ENCODE data around the gene PIGT. TPM values are rescaled to one million over a fixed set of nuclear protein-coding genes. Genes with fewer than 3 reads are reported as not detected.

PIGT gene
- total RNA-seq, 6 donors from 2014 or later = 49.9 to 86.3 (median 63.0) TPM

- Histone ChIP-seq H3K4me1 (peaks cover 21 to 58% (median 36%) of the 10 kb centered on the region in 4 donors), H3K27ac (peak overlapping the region; percentile 13 to 59 (median 36)), H3K27me3 (no peaks in the 10 kb centered on the region), H3K36me3 (peaks cover 7 to 34% (median 20%) of the 10 kb centered on the region in 4 donors), H3K9me3 (no peaks in the 10 kb centered on the region), H3K4me3 (no peak overlapping the region)
- DNase-seq (no peak), ATAC-seq (ENCODE audit: low FRiP score in 2 of 2) (peak in 1 of 2 donors; percentile 33)
- no peak for TF ChIP-seq EP300 (IDR thresholded peaks at IDR 0.05)
- TF ChIP-seq, protein P1, sequence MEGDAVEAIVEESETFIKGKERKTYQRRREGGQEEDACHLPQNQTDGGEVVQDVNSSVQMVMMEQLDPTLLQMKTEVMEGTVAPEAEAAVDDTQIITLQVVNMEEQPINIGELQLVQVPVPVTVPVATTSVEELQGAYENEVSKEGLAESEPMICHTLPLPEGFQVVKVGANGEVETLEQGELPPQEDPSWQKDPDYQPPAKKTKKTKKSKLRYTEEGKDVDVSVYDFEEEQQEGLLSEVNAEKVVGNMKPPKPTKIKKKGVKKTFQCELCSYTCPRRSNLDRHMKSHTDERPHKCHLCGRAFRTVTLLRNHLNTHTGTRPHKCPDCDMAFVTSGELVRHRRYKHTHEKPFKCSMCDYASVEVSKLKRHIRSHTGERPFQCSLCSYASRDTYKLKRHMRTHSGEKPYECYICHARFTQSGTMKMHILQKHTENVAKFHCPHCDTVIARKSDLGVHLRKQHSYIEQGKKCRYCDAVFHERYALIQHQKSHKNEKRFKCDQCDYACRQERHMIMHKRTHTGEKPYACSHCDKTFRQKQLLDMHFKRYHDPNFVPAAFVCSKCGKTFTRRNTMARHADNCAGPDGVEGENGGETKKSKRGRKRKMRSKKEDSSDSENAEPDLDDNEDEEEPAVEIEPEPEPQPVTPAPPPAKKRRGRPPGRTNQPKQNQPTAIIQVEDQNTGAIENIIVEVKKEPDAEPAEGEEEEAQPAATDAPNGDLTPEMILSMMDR (IDR thresholded peaks at IDR 0.05) = no peak
- TF ChIP-seq POLR2A (IDR thresholded peaks at IDR 0.05) = no peak
- TF ChIP-seq POLR2AphosphoS5 (IDR thresholded peaks at IDR 0.05) = no peak
- 50 to 54% methylated on average over 6 of the region's 6 CpGs for WGBS, 2 donors
These were observed 47.5 kb upstream of the PIGT start for GRCh38 chr20:45368221-45368980.

DNA sequence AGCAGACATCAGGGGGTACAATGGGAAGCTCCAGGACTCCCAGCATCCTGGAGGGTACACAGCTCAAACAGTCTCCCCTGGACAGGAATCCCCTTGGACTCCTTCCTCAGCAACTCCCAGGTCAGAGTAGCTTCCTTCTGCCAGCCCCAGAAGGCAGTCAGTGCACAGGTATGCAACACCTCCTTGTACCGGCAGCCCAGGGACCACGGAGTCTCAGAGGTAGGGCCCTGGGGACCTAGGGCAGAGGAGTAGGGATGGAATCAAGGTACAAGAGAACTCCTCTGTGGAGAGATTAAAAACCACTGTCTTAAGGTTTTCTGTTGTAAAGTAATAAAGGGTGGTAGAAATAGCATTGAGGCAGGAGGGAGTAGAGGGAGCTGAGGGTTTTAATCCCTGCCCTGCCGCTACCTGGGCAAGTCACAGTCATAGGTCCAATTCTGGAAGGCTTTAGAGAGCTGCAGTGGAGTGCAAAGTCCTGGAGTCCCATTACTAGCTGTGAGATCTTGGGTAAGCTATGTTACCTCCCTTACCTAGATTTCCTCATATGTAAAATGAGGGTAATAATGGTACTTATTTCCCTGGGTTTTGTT, 45.3 kb upstream of the PIGT start:
- Histone ChIP-seq H3K4me1 (peaks cover 13 to 45% (median 25%) of the 10 kb centered on the region in 4 donors), H3K27me3 (no peaks in the 10 kb centered on the region), H3K27ac (no peak overlapping the region), H3K36me3 (peaks cover 7 to 29% (median 20%) of the 10 kb centered on the region in 4 donors), H3K4me3 (no peak overlapping the region), H3K9me3 (no peaks in the 10 kb centered on the region)
- no peak for DNase-seq
- WGBS, 2 donors = 97 to 100% methylated on average over 3 of the region's 3 CpGs
- TF ChIP-seq, protein P1 (IDR thresholded peaks at IDR 0.05) = no peak
- TF ChIP-seq POLR2A (IDR thresholded peaks at IDR 0.05) (no peak), POLR2AphosphoS5 (IDR thresholded peaks at IDR 0.05) (no peak), EP300 (IDR thresholded peaks at IDR 0.05) (no peak)
- ATAC-seq (ENCODE audit: low FRiP score in 2 of 2) = no peak

DNA sequence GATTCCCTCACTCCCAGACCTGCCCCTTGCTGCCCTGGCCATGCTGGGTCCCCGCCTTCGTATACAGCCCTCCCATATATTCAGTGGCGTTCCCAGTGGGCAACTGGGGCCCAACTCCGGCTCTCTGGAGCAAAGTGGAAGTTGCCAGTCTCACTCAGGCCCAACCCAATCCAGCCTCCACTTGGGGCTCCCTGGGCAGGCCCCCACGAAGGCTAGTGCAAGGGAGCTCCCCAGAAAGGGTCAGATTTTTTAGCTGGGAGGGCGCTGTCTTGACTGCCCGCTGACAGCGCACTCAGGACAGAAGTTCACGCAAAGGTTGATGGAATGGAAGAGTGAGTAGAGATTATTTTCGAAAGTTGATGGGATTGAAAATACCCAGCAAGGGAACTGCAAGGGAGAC, 43.7 kb upstream of the PIGT start:
- no peaks in the 10 kb centered on the region for H3K27me3 ChIP-seq
- peaks cover 1 to 15% (median 10%) of the 10 kb centered on the region in 4 donors for H3K36me3 ChIP-seq
- TF ChIP-seq, protein P1 (IDR thresholded peaks at IDR 0.05) = no peak
- TF ChIP-seq POLR2A (IDR thresholded peaks at IDR 0.05) = no peak
- TF ChIP-seq EP300 (IDR thresholded peaks at IDR 0.05) = no peak
- no peak for TF ChIP-seq POLR2AphosphoS5 (IDR thresholded peaks at IDR 0.05)
- peaks cover 20 to 42% (median 24%) of the 10 kb centered on the region in 4 donors for H3K4me1 ChIP-seq
- no peaks in the 10 kb centered on the region for H3K9me3 ChIP-seq
- H3K27ac ChIP-seq = peak overlapping the region in 1 of 4 donors; percentile 76
- no peak for ATAC-seq (ENCODE audit: low FRiP score in 2 of 2)
- peak overlapping the region in 1 of 4 donors; percentile 48 for H3K4me3 ChIP-seq
- DNase-seq = peak in 1 of 2 donors; percentile 27
- WGBS, 2 donors = 87 to 92% methylated on average over 9 to 10 of the region's 10 CpGs

DNA sequence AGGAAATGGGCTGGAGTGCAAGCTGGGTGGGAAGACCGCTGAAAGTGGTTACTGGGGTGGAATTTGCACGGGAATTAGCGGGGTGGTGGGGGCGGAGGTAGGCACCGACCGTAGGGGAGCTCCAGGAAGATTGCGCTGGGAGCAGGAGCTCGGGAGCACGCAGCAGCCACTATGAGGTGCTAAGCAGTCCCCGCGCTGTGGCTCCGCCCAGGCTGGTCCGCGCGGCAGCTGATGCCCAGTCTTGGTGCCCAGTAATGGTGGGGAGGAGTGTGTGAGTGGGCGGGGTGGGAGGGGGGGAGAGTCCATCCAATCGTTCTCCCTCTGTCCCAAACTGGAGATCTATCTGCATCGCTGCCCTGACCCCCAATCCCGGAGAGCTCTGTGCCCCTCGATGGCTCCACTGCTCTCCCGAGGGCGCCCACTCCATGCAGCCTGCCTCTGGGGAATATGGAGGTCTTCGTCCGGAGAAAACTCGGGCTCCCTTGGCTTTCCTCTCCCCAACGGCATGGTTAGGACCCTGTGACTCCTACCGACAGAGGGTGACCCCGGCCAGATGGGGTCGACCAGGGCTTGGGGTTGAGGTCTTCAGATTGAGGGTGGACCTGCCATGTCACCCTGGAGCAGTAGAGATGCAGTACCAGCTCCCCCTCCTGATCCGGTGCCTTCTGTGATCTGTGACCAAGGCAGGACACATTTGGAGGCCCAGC, 43.1 kb upstream of the PIGT start:
- ATAC-seq (ENCODE audit: low FRiP score in 2 of 2) = peak; percentile 28 to 78
- peaks cover 0 to 10% (median 4%) of the 10 kb centered on the region in 4 donors for H3K36me3 ChIP-seq
- no peaks in the 10 kb centered on the region for H3K9me3 ChIP-seq
- WGBS, 2 donors = 59 to 62% methylated on average over 17 to 30 of the region's 30 CpGs
- peak overlapping the region in 3 of 4 donors; percentile 45 to 55 (median 48) for H3K4me3 ChIP-seq
- peak; percentile 66 to 82 for DNase-seq
- no peaks in the 10 kb centered on the region for H3K27me3 ChIP-seq
- H3K4me1 ChIP-seq = peaks cover 15 to 37% (median 21%) of the 10 kb centered on the region in 4 donors
- TF ChIP-seq POLR2A (IDR thresholded peaks at IDR 0.05) = no peak
- no peak for TF ChIP-seq EP300 (IDR thresholded peaks at IDR 0.05)
- TF ChIP-seq, protein P1 (IDR thresholded peaks at IDR 0.05) = peak in 1 of 6 experiments; percentile 26
- no peak for TF ChIP-seq POLR2AphosphoS5 (IDR thresholded peaks at IDR 0.05)
- peak overlapping the region; percentile 66 to 76 (median 72) for H3K27ac ChIP-seq
